Gastroesophageal sphincter (tissue), 4 donors: ENCODE data around the gene SLMAP. TPM values are rescaled to one million over a fixed set of nuclear protein-coding genes. Genes with fewer than 3 reads are reported as not detected.

Experiments used
- ATAC-seq: fragments of 150-250 bp; one replicate; pipeline ENCODE4 v1.9.1; 2016; ENCODE audit warnings: mild to moderate bottlenecking, moderate library complexity
- H3K27ac ChIP-seq, 4 donors: fragments of 200-600 bp; sonication (generic) in 3 of 4; 1 replicate in 3 of 4; 2 replicates in 1 of 4; pipeline ENCODE4 v1.5.1; 2016 to 2019
- H3K27me3 ChIP-seq: fragments of 200-600 bp; sonication (generic); one replicate; pipeline ENCODE4 v1.5.1; 2019
- H3K36me3 ChIP-seq, 2 donors: fragments of 200-600 bp; sonication (generic); one replicate each; pipeline ENCODE4 v1.5.1; 2019; ENCODE audit warnings: control low read depth in 1 of 2
- H3K4me1 ChIP-seq, 3 donors: fragments of 200-600 bp; sonication (generic); 1 replicate in 2 of 3; 2 replicates in 1 of 3; pipeline ENCODE4 v1.5.1; 2016 to 2019; ENCODE audit warnings: control low read depth in 2 of 3
- H3K4me3 ChIP-seq, 2 donors: fragments of 200-600 bp; sonication (generic); one replicate each; pipeline ENCODE4 v1.5.1; 2019; ENCODE audit warnings: mild to moderate bottlenecking in 1 of 2, moderate library complexity in 1 of 2
- H3K9me3 ChIP-seq, 3 donors: fragments of 200-600 bp; sonication (generic); one replicate each; pipeline ENCODE4 v1.5.1; 2017 to 2019; ENCODE audit warnings: control low read depth in 2 of 3
- EP300 ChIP-seq: sonication (generic); formaldehyde crosslinking; IDR thresholded peaks from one replicate; pipeline ENCODE4 v1.6.1; 2017; ENCODE audit warnings: antibody characterized with exemption, mild to moderate bottlenecking
- POLR2A ChIP-seq, 2 donors: fragments of 450-650 bp; IDR thresholded peaks; one replicate each; pipeline ENCODE4 v1.6.1; 2017; ENCODE audit warnings: antibody characterized with exemption in 2 of 2, mild to moderate bottlenecking in 2 of 2, moderate library complexity in 1 of 2
- POLR2AphosphoS5 ChIP-seq: sonication (generic); formaldehyde crosslinking; IDR thresholded peaks from one replicate; pipeline ENCODE4 v1.6.1; 2017; ENCODE audit warnings: antibody characterized with exemption
- WGBS, 2 donors: methylation state at CpG; one replicate each; pipeline ENCODE4 v1.1.5; 2018; ENCODE audit warnings: low coverage in 1 of 2; 5-methylcytosine and 5-hydroxymethylcytosine counted together
- total RNA-seq, 4 donors: library from RNA; depleted of rRNA; stranded (reverse); fragments of >200 nt; gene quantifications; one replicate each; pipeline ENCODE4 v1.1.0, GENCODE V29; 2016
- TF ChIP-seq, protein P1 (sequence below), 4 experiments: fragments of 200-600 bp in 2 of 4; fragments of 450-650 bp in 2 of 4; sonication (generic) in 1 of 4; IDR thresholded peaks; one replicate each; pipeline ENCODE4 v1.5.1; 2017 to 2019; ENCODE audit warnings: antibody characterized with exemption in 4 of 4, mild to moderate bottlenecking in 2 of 4, moderate library complexity in 2 of 4

Gene SLMAP
- total RNA-seq, 4 donors from 2014 or later = 462 to 594 (median 531) TPM

DNA sequence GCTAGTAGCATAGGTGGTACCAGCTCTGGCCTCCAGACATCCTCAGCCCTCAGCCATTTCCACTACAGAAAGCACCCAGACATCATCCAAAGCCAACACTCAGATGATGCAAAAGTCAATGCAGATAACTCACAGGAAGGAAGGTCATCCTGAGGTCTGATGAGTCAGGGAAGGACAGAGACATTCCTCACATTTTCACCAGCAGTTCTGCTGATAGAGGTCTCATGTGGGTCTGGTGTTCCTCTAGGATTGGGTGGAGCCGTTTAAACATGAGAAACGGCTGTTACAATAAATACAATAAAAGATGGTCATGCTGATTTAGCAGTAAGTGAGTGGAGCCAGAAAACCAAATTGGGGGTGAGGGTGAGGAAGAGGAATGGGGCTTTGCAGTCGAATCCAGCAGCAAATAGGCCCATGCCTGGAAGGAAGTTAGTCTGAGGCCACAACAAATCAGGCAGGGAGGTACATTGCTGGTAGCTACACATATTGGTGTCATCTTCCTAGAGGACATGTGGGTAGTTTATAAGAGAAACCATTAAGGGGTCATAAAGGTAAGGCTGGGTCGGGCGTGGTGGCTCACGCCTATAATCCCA is 218.8 kb downstream of the SLMAP start:
- Histone ChIP-seq H3K36me3 (no peaks in the 10 kb centered on the region), H3K27ac (peak overlapping the region in 2 of 4 donors; percentile 42 to 43), H3K4me3 (no peak overlapping the region), H3K4me1 (peaks cover 0 to 25% (median 3%) of the 10 kb centered on the region in 3 donors), H3K27me3 (no peaks in the 10 kb centered on the region), H3K9me3 (no peaks in the 10 kb centered on the region)
- WGBS, 2 donors = 50 to 61% methylated on average over 4 to 6 of the region's 6 CpGs
- TF ChIP-seq, protein P1, sequence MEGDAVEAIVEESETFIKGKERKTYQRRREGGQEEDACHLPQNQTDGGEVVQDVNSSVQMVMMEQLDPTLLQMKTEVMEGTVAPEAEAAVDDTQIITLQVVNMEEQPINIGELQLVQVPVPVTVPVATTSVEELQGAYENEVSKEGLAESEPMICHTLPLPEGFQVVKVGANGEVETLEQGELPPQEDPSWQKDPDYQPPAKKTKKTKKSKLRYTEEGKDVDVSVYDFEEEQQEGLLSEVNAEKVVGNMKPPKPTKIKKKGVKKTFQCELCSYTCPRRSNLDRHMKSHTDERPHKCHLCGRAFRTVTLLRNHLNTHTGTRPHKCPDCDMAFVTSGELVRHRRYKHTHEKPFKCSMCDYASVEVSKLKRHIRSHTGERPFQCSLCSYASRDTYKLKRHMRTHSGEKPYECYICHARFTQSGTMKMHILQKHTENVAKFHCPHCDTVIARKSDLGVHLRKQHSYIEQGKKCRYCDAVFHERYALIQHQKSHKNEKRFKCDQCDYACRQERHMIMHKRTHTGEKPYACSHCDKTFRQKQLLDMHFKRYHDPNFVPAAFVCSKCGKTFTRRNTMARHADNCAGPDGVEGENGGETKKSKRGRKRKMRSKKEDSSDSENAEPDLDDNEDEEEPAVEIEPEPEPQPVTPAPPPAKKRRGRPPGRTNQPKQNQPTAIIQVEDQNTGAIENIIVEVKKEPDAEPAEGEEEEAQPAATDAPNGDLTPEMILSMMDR (IDR thresholded peaks at IDR 0.05) = no peak
- peak; percentile 62 for TF ChIP-seq POLR2AphosphoS5
- peak; percentile 74 for ATAC-seq

DNA sequence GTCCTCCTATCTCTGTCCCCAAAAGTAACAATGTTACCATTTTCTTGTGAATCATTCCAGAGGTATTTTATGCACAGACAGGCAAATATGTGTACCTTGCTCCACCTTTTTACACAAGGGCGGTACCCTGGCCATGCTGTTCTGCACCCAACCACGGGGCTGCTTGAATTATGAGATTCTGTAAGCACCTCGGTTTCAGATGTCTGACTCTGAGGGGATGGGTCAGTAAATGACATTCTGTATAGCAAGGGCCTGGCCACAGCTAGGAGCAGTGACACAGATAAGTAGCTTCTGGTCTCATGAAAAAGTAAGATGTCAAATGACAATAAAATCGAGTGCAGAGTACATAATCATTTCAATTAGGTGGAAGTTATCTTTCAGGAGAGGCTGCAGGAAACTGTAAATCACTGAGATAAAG is 221.7 kb downstream of the SLMAP start:
- no peaks in the 10 kb centered on the region for H3K27me3 ChIP-seq
- H3K4me1 ChIP-seq = peaks cover 0 to 12% (median 3%) of the 10 kb centered on the region in 3 donors
- TF ChIP-seq, protein P1 (IDR thresholded peaks at IDR 0.05) = no peak
- no peak for TF ChIP-seq POLR2AphosphoS5
- TF ChIP-seq POLR2A (IDR thresholded peaks at IDR 0.05) = no peak
- no peak for TF ChIP-seq EP300
- no peaks in the 10 kb centered on the region for H3K9me3 ChIP-seq
- H3K36me3 ChIP-seq = no peaks in the 10 kb centered on the region
- H3K27ac ChIP-seq = no peak overlapping the region
- H3K4me3 ChIP-seq = no peak overlapping the region
- 57 to 71% methylated on average over 4 of the region's 4 CpGs for WGBS, 2 donors
- ATAC-seq = no peak

DNA sequence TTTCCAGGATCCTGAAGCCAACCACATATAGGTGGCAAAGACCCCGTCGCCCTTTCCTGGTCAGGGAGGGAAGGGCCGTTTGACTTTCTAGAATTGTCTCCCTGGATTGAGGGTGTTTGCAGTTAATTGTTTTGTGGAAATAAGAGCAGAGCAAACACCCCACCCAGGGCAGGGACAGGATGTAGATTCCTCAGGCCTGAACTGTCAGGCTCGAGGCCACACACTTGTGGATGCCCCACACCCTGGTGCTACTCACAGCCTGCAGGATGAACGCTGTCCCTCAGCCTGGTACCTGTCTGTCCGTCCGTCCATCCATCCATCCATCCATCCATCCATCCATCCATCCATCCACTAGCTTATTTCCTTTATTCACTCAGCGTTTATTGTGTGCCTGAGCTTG is 222.2 kb downstream of the SLMAP start:
- Histone ChIP-seq H3K4me3 (no peak overlapping the region), H3K36me3 (no peaks in the 10 kb centered on the region), H3K4me1 (peaks cover 0 to 14% (median 8%) of the 10 kb centered on the region in 3 donors), H3K27me3 (no peaks in the 10 kb centered on the region), H3K9me3 (no peaks in the 10 kb centered on the region), H3K27ac (no peak overlapping the region)
- TF ChIP-seq POLR2A (IDR thresholded peaks at IDR 0.05) (no peak), EP300 (no peak), POLR2AphosphoS5 (no peak)
- TF ChIP-seq, protein P1 (IDR thresholded peaks at IDR 0.05) = no peak
- no peak for ATAC-seq
- 70% methylated on average over 5 to 8 of the region's 8 CpGs for WGBS, 2 donors

Other genes with a start within 250 kb of the SLMAP start
- under 1 TPM in 1 of 4 donors, not detected in 3; 0.27 TPM for gene DNAH12, start 212.0 kb upstream of the SLMAP start, total RNA-seq
- 10 to 100 TPM; 16.0 to 29.9 (median 21.7) TPM for gene PDE12, start 200.0 kb upstream of the SLMAP start, total RNA-seq
- gene ARF4, start 159.0 kb upstream of the SLMAP start, total RNA-seq = 100 to 1,000 TPM in 2 of 4 donors, 10 to 100 TPM in 2; 83.4 to 111 (median 99.6) TPM
- 10 to 100 TPM; 25.8 to 56.0 (median 47.2) TPM for gene DENND6A, start 63.2 kb upstream of the SLMAP start, total RNA-seq